ENCODE measurements around the gene TPD52L3.

TPD52L3 gene

DNA sequence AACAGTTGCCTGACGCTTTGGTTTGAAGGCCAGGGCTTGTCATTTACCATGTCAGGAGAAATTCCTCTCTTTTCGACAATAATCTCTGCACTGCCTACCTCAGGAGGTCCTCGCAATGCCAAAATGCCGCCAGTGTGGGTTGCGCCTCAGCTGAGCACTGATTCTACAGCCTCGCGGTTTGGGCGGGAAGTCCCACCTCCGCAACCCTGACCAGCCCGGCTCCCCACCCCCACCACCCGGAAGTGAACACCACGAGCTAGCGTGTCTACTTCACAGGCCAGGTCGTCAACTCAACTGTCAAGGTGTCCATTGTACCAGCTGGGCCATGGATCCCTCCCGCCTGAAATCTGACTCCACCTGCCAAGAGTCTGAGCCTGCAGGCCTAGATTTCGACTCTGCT lies at the start of gene TPD52L3:
TSS of gene TPD52L3 (plus strand) at position 273 of the 400 bp plus-strand sequence. CDS start 221 bp downstream, outside the sequence.
- in situ Hi-C loops (cut with HindIII; ENCODE audit: low sequenced_read_pairs) = loop anchor here (10.0 kb wide), 1 partner anchor 103 kb away; no protein-coding TSS in a partner anchor

DNA sequence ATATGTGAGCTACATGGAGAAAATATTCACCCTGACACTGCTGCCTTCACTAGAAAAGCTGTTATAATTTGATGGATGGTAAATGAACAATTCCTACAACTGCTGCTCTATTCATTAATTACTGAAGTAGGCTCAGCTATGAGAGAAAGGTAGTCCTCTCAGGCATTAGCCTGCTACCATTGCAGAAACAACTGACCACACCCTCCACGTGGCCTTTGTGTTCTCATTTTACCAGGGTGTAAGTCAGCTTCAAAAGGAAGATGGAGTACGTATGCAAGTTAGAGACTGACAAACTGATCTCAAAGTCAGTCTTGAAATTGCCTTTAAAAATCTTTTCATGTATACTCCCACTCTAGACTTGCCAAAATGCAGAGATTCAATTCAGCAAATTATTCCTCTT lies 26.3 kb upstream of the TPD52L3 start:
- in situ Hi-C loops (cut with HindIII; ENCODE audit: low sequenced_read_pairs) = no loop called here

DNA sequence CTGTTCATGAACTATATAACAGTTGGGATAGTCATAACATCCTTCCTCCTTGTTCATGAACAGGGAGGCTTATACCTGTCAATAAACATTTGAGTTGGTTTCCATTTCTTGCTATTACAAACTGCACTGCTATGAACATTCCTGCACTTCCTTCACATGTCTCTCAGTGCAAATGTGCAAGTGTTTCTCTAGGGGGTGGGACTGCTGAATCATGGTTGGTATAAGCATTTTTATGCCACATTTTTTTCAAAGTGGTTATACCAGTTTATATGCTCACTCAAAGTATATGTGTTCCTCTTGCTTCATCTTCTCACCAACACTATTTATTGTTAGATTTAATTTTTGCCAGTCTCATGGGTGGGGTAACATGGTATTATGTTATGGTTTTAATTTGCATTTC lies 25.8 kb upstream of the TPD52L3 start:
- in situ Hi-C loops (cut with HindIII; ENCODE audit: low sequenced_read_pairs) = no loop called here

DNA sequence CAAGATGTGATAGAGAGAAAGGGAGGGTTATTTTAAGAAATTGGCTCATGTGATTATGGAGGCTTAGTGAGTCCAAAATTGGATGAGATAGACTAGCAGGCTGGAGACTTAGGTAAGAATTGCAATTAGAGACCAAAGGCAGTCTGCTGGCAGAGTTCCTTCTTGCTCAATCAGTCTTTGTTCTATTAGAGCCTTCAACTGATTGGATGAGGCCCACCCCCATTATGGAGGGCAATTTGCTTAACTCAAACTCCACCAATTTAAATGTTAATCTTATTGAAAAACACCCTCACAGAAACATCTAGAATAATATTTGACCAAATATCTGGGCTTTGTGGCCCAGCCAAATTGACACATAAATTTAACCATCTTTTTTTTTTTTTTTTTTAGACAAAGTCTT lies 23.9 kb upstream of the TPD52L3 start:
- in situ Hi-C loops (cut with HindIII; ENCODE audit: low sequenced_read_pairs) = no loop called here

DNA sequence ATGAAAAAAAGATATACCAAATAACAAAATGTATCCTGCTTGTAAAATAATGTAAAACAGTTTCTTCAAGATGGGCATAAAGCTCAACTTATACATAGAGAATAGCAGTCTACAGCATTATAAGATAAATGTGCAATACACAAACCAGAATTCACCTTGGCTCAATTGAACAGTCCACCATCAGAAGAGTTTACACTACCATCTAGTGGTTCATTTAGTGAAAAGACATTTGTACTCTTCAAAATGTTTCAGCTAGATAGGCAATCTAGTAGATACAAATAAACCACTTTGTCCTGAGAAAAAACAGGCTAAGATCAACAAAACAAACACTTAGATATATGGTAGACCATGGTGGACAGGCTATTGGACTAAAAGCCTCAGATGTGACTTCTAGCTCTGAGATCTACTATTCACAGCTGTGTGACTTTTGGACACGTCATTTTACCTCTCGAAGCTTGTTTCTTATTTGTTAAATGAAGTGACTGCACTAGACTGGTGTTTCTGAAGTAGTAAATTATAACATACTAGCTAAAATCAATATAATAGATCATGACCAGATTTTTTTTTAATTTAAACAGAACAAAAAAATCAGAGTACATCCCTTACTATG lies 22.1 kb upstream of the TPD52L3 start:
- in situ Hi-C loops (cut with HindIII; ENCODE audit: low sequenced_read_pairs) = no loop called here

DNA sequence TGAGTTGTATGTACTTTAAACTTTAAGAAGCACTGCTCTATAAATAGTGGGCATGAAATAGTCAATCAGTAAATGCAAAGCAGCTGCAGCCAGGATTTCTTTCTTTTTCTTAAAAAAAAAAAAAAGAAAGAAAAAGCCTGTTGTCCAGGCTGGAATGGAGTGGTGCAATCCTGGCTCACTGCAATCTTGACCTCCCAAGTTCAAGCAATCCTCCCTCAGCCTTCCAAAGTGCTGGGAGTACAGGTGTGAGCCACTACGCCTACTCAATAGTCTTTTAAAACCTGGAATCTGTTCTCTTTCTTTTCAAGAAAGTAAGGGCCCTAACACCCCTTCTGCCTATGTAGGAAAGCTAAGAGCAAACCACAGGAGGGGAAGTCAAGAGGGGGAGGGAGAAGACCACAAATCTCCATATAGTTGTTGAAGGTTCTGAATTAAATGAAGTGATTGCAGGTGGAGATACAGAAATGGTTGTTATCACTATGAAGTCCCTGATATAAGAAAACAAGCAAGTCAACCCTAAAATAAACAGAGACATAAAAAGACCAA lies 20.6 kb upstream of the TPD52L3 start:
- in situ Hi-C loops (cut with HindIII; ENCODE audit: low sequenced_read_pairs) = no loop called here

DNA sequence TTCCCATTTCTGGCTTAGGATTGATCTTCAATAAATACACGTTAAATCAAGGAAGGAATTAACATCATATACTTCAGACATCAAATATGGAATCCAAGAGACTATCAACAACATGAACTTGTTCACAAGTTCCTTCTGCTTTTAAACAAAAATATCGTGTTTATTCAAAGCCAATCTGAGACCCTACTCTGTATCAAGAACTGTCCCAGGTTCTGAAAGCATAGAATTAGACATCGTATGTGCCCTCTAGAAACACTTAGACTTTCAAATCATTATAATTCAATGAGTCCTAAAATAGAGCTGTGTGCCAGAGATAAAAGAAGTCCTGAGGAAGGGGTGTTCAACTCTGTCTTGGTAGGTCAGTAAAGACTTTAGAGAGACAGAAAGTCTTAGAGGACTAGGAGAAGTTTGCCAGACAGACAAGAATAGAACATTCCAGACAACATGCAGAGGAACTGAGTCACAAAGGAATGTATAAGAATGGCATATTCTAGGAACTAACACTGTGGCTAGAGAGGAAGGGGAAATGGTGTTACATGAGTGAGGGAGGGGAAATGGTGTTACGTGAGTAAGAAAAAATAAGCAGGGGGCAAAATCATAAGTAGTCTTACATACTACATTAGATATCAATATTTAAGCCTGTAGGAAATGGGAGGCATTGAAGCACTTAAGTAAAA lies 2.9 kb downstream of the TPD52L3 start:
- in situ Hi-C loops (cut with HindIII; ENCODE audit: low sequenced_read_pairs) = no loop called here

DNA sequence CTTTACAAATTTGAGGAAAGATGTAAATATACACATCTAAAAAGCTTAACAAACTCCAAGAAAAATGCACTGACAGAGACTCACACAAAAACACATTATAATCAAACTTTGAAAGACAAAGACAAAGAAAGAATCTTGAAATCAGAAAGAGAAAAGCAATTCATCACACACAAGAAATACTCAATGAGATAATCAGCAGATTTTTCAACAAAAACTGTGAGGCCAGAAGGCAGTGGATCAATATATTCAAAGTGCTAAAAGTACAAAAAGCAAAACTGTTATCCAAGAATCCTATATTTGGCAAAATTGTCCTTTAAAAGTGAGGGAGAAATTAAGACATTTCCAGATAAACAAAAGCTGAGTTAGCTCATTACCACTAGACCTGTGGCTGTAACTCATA lies 6.1 kb downstream of the TPD52L3 start:
- in situ Hi-C loops (cut with HindIII; ENCODE audit: low sequenced_read_pairs) = no loop called here

DNA sequence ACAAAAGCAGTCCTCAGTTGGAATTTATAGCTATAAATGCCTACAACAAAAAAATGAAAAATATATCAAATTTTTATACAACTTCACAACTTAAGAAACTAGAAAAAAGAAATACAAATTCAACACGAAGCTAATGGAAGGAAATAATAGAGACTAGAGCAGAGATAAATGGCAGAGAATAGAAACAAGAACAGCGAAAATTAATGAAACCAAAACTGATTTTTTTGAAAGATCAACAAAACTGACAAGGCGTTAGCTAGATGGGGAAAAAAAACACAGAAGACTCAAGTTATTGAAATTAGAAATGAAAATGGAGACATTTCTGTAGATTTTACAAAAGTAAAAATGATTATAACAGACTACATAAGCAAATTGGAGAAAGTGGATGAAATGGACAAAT lies 20.6 kb downstream of the TPD52L3 start:
- in situ Hi-C loops (cut with HindIII; ENCODE audit: low sequenced_read_pairs) = no loop called here

DNA sequence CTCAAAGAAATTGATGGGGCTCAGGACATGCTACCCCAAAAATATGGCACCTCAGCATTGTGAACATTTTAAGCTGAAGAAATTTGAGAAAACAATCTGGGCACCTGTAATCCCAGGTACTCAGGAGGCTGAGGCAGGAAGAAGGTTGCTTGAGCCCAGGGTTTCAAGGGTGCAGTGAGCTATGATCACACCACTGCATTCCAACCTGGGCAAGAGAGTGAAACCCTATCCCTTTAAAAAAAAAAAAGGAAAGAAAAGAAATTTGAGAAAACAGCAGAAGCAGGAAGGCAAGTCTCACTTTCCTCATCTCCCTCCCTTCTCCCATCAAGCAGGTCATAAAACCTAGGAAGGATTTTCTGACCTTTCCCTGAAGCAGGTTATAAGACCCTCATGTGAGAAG lies 23.6 kb downstream of the TPD52L3 start:
- in situ Hi-C loops (cut with HindIII; ENCODE audit: low sequenced_read_pairs) = loop anchor here (10.0 kb wide), 1 partner anchor 233 kb away; no protein-coding TSS in a partner anchor

DNA sequence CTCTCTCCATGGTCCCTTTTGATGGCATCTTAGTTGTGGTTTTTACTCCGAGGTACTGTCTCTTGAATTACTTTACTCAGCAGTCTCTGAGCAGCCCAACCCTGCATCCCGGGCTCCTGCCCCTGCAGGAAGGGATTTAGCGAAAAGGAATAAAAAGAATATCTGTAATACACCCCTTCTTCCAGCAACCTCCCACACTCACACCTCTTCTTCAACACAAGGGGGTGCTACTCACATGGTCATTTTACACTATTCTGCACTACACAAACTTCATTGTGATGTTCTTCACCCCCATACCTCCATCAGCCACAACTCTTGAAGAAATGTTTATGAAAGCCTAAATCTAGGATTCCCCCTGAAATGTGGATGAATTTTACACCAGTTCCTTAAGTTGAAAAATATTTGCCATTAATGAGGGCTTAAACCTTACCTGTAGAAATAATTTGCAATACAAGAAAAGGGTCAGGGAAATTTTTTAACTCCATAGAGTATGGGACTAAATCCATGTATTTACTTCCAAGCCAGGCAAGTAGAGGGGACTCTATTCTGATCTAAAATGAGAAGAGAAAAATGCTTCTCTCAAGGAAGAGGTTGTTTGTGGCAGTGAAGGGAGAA lies 26.0 kb downstream of the TPD52L3 start:
- in situ Hi-C loops (cut with HindIII; ENCODE audit: low sequenced_read_pairs) = loop anchor here (10.0 kb wide), 1 partner anchor 231 kb away; no protein-coding TSS in a partner anchor

DNA sequence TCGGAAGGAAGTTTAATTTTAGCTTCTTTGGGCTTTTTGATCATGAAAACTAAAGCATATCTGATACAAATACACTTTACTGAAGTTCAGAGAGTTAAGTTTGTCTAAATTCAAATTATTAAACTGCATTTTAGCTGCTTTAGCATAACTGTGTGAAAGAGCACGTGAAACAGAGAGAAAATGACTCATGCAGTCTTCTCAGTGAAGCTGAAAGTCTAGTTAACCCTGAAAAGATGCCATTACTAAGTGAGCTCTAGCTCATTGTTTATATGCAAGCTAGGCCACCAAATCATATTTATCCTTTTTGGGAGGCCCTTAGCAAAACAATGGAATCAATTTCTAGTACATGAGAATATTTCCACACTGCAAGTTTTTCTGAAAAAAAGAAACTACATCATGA lies 27.6 kb downstream of the TPD52L3 start:
- in situ Hi-C loops (cut with HindIII; ENCODE audit: low sequenced_read_pairs) = loop anchor here (5.0 to 10.0 kb wide), 2 partner anchors 33 to 229 kb away; no protein-coding TSS in a partner anchor

DNA sequence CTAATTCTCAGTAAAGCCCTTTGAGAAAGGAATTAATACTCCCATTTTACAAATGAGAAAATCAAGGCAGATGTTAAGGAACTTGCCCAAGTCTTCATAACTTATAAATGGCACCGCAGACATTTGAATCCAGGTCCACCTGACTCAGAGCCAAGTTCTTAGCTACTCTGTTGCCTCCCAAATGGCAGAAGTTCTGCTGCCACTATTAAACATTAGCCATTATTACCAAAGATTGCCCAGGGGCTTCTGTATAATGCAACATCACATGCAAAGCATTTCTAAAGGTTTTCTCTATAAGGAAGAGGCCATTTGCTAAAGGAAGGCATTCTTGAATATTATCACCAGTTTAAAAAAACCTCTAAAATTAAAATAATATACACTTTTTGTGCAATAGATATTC lies 28.3 kb downstream of the TPD52L3 start:
- in situ Hi-C loops (cut with HindIII; ENCODE audit: low sequenced_read_pairs) = loop anchor here (5.0 to 10.0 kb wide), 2 partner anchors 34 to 228 kb away; no protein-coding TSS in a partner anchor

DNA sequence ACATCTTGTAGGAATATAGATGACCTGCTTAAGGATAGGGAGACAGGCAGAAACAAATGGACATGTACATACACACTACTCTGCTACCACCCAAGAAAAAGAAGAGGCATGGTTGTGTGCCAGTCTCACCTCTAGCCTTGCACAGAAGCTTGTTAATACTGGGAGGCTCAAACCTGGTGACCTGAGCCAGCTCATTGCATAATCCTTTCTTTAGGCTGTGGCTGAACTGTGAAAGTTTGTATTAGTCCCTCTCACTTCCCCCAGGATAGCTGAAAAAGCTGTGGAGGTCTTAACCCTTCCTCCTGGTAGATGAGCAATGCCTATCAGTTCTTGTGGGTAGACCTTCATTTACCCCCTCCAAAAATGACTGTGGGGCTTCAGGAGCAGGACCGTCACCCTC lies 28.7 kb downstream of the TPD52L3 start:
- in situ Hi-C loops (cut with HindIII; ENCODE audit: low sequenced_read_pairs) = loop anchor here (5.0 to 10.0 kb wide), 2 partner anchors 35 to 228 kb away; no protein-coding TSS in a partner anchor

DNA sequence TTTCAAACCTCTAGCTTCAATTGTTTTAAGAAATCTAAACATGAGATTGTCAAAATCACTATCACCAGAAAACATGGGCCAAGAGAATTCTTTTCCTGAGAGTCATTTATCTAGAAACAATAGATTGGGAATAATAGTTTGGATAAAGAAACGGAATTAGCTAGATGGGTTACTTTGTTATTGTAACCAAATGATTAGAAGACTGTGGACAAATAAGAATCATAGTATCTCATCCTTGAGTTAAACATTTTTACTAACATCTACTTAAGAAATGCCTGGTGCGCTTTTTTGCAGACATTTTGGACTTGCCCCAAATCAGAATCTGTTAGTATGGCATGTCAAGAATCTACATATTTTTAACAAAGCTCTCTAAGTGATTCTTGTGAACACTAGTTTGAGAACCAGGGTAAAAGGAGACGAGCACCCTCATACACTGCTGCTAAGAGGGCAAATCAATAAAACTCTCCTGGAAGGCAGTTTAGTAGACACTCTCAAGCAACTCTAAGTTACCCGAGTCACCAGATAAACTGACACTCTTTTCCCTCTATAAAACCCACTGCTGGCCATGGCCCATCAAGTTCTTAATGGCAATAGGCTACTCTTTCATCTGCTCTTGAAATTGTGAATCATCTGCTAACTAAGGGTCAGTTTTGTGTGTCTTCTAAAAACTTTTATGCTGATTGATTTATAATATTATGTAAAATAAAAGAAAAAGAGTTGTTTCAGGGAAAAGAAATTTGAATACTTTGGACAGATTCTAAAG lies 39.1 kb downstream of the TPD52L3 start:
- in situ Hi-C loops (cut with HindIII; ENCODE audit: low sequenced_read_pairs) = no loop called here

DNA sequence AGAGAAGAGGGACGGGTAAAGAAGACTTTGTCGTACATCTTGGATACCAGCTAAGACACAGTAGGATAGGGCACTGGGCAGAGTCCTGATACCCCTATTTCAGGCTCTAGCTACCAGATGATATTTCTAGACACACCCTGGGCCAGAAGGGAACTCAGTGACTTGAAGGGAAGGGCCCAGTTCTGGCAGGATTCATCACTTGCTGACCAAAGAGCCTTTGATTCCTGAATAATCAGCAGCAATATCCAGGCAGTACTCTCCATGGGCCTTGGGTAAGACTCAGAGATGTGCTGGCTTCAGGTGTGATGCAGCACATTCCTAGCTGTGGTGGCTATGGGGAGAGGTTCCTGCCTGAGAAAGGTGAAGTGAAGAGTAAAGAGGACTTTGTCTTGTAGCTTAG lies 40.7 kb downstream of the TPD52L3 start:
- in situ Hi-C loops (cut with HindIII; ENCODE audit: low sequenced_read_pairs) = no loop called here
